Activated T-cell treated with anti-CD3 and anti-CD28 coated beads, Interleukin-2, amount 50 U/mL, for 72 hours (primary cell): ENCODE results near the gene PTX4. TPM values are rescaled to one million over a fixed set of nuclear protein-coding genes. Genes with fewer than 3 reads are reported as not detected.
"Not testable (repeated sequence)": the region's sequence is repeated elsewhere in the genome, so short reads cannot be mapped to it uniquely, and the experiment has no call there.

Source experiments
- ATAC-seq, 2 donors: fragments of 150-1000 bp; cut with Tn5 transposase; replicated peaks in 1 of 2; 2 replicates each; pipeline ENCODE4 v1.10.0; 2021; ENCODE audit warnings: moderate library complexity in 2 of 2, mild to moderate bottlenecking in 1 of 2
- DNase-seq, 2 donors: peaks; one replicate each; pipeline ENCODE4 v3.0.0; 2021 to 2022; ENCODE audit warnings: mixed read lengths in 1 of 2
- H3K27ac Mint-ChIP-seq: one replicate; pipeline ENCODE4 v1.8.0; 2022; ENCODE audit warnings: mild to moderate bottlenecking, moderate library complexity, mixed read lengths
- H3K27me3 Mint-ChIP-seq: one replicate; pipeline ENCODE4 v1.8.0; 2022; ENCODE audit warnings: low read depth, mixed read lengths
- H3K36me3 Mint-ChIP-seq, 2 donors: one replicate each; pipeline ENCODE4 v1.8.0; 2022; ENCODE audit warnings: mixed read lengths in 2 of 2, mild to moderate bottlenecking in 1 of 2; ENCODE audit not compliant: insufficient read depth in 2 of 2
- H3K4me1 Mint-ChIP-seq: one replicate; pipeline ENCODE4 v1.8.0; 2022; ENCODE audit warnings: low read depth, mixed read lengths
- H3K4me3 Mint-ChIP-seq, 2 donors: one replicate each; pipeline ENCODE4 v1.8.0; 2022; ENCODE audit warnings: mild to moderate bottlenecking in 2 of 2, mixed read lengths in 2 of 2, moderate library complexity in 2 of 2
- H3K9me3 Mint-ChIP-seq, 2 donors: one replicate each; pipeline ENCODE4 v1.8.0; 2022; ENCODE audit warnings: mixed read lengths in 2 of 2
- total RNA-seq, 2 donors: library from RNA; stranded (reverse); gene quantifications; one replicate each; pipeline ENCODE4 v1.2.3, GENCODE V29; 2022

Gene PTX4
- total RNA-seq, 2 donors from 2014 or later: not detected

GRCh38 chr16:1492923-1493745, 4.4 kb upstream of the PTX4 start, which contains the start of gene TELO2:
Gene TELO2 (plus strand): TSS chr16:1493360. CDS start chr16:1494282, 922 bp downstream.
- ATAC-seq (peak; percentile 87 to 90), DNase-seq (peak; percentile 87 to 90)
- H3K36me3 Mint-ChIP-seq: peaks cover 0 to 2% of the 10 kb centered on the region in 2 donors
- no peaks in the 10 kb centered on the region for H3K9me3 Mint-ChIP-seq
- H3K27ac Mint-ChIP-seq: peak within 1 kb of the TSS; percentile 97
- no peaks in the 10 kb centered on the region for H3K27me3 Mint-ChIP-seq
- H3K4me3 Mint-ChIP-seq: peak within 1 kb of the TSS; percentile 95 to 99
- H3K4me1 Mint-ChIP-seq: peaks cover 20% of the 10 kb centered on the region

DNA sequence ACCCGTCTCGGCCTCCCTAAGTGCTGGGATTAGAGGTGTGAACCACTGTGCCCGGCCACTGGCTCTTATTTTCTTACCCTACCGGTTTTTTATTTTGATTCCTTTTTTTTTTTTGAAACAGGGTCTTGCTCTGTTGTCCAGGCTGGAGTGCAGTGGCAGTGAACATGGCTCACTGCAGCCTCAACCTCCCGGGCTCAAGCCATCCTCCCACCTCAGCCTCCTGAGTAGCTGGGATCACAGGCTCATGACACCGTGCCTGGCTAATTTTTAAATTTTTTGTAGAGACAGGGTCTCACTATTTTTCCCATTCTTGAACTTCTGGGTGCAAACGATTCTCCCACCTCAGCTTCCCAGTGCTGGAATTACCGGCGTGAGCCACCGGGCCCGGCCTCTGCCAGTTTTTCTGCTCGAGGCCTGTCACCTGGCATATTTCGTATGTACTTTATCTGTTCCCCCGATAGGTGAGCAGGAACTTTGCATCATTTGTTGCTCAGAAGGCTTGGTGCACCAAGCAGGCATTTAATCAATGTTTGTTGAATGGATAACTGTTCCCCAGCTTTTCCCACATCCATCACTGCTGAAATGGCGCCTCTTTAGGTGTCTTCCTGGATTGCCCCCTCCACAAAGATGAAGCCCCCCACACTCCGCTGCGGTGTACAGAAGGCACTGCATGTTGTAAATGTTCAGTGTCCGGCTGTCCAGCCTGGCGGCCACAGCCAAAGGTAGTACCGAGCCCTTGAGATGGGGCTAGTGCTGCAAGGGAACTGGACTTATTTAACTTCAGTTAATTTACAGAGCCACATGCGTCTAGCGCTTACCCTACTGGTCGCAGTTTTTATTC, 3.6 kb upstream of the PTX4 start:
- Mint-ChIP-seq H3K4me1 (peaks cover 20% of the 10 kb centered on the region), H3K27ac (peak overlapping the region; percentile 97), H3K27me3 (no peaks in the 10 kb centered on the region), H3K4me3 (peak overlapping the region; percentile 95 to 99), H3K36me3 (peaks cover 0 to 2% of the 10 kb centered on the region in 2 donors), H3K9me3 (no peaks in the 10 kb centered on the region)
- DNase-seq (no peak), ATAC-seq (no peak)

GRCh38 chr16:1491327-1491726, 2.6 kb upstream of the PTX4 start:
- Mint-ChIP-seq H3K27me3 (no peaks in the 10 kb centered on the region), H3K4me1 (peaks cover 20% of the 10 kb centered on the region), H3K4me3 (no peak overlapping the region), H3K27ac (no peak overlapping the region), H3K9me3 (no peaks in the 10 kb centered on the region), H3K36me3 (peaks cover 0 to 2% of the 10 kb centered on the region in 2 donors)
- no peak for ATAC-seq
- DNase-seq: no peak

- Mint-ChIP-seq H3K9me3 (no peaks in the 10 kb centered on the region), H3K27ac (no peak overlapping the region), H3K36me3 (peaks cover 0 to 2% of the 10 kb centered on the region in 2 donors), H3K27me3 (no peaks in the 10 kb centered on the region), H3K4me3 (no peak overlapping the region), H3K4me1 (peaks cover 11% of the 10 kb centered on the region)
- no peak for DNase-seq
- ATAC-seq: no peak
These were observed 333 bp upstream of the PTX4 start for GRCh38 chr16:1489077-1489476.

GRCh38 chr16:1488054-1488601, 616 bp downstream of the PTX4 start:
- peaks cover 11% of the 10 kb centered on the region for H3K4me1 Mint-ChIP-seq
- H3K4me3 Mint-ChIP-seq: no peak overlapping the region
- no peaks in the 10 kb centered on the region for H3K9me3 Mint-ChIP-seq
- H3K27me3 Mint-ChIP-seq: no peaks in the 10 kb centered on the region
- DNase-seq (no peak), ATAC-seq (no peak)
- H3K36me3 Mint-ChIP-seq: peaks cover 0 to 2% of the 10 kb centered on the region in 2 donors
- no peak overlapping the region for H3K27ac Mint-ChIP-seq

GRCh38 chr16:1487395-1488053, 1.2 kb downstream of the PTX4 start:
- no peak for ATAC-seq
- no peaks in the 10 kb centered on the region for H3K36me3 Mint-ChIP-seq
- H3K9me3 Mint-ChIP-seq: no peaks in the 10 kb centered on the region
- peaks cover 6% of the 10 kb centered on the region for H3K4me1 Mint-ChIP-seq
- DNase-seq: no peak
- no peaks in the 10 kb centered on the region for H3K27me3 Mint-ChIP-seq
- H3K4me3 Mint-ChIP-seq: no peak overlapping the region
- no peak overlapping the region for H3K27ac Mint-ChIP-seq

GRCh38 chr16:1486551-1487390, 2.0 kb downstream of the PTX4 start:
- Mint-ChIP-seq H3K4me1 (no peaks in the 10 kb centered on the region), H3K27me3 (no peaks in the 10 kb centered on the region), H3K4me3 (no peak overlapping the region), H3K36me3 (no peaks in the 10 kb centered on the region), H3K27ac (no peak overlapping the region), H3K9me3 (no peaks in the 10 kb centered on the region)
- no peak for ATAC-seq
- DNase-seq: no peak

GRCh38 chr16:1485847-1486496, 2.8 kb downstream of the PTX4 start:
- no peak for DNase-seq
- Mint-ChIP-seq H3K4me1 (no peaks in the 10 kb centered on the region), H3K36me3 (no peaks in the 10 kb centered on the region), H3K27ac (no peak overlapping the region), H3K9me3 (no peaks in the 10 kb centered on the region), H3K4me3 (no peak overlapping the region), H3K27me3 (no peaks in the 10 kb centered on the region)
- no peak for ATAC-seq

DNA sequence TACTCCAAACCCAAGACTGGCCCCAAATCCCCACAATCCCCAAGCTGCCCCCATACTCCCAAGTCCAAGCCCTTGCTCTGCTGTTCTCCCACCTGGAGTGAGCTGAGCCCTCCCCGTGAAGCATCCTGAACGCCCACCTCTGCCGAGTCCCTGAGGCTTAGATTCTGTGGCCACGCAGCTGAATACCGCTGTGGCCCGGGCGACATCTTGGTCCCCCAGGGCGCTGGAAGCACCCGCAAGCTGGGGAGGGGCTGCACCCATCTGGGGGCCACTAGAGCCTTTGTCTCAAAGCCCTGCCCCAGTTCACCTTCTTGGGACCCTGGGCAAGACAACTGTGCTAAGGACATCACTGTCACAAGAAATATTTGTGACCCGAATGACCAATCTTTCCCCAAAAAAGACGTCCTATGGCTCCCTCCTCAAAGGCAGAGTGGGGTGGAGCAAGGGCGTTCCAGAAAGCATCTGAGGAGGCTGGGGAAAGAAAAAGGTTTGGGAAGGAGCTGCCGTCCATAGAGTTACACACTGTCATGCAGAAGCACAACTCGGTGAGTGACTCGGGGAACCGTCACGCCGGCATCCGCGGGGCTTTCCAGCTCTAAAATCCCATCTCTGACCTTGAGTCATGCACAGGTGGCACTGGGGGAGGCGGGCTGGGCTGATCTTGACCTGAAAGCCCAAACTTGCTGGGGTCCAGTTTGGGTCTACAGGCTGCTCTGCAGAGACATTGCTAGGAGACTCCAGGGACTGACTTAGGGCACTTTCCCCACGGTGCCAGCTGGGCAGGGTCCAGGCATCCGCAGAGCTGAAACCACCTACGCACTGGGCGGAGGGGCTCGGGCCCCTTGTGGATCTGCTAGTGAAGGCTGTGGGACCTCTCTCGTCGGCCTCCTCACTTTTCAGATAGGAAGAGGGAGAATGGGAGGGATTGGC, 6.6 kb downstream of the PTX4 start:
- Mint-ChIP-seq H3K27ac (no peak overlapping the region), H3K4me3 (no peak overlapping the region), H3K36me3 (no peaks in the 10 kb centered on the region), H3K9me3 (no peaks in the 10 kb centered on the region), H3K27me3 (no peaks in the 10 kb centered on the region), H3K4me1 (no peaks in the 10 kb centered on the region)
- ATAC-seq (no peak), DNase-seq (no peak)

DNA sequence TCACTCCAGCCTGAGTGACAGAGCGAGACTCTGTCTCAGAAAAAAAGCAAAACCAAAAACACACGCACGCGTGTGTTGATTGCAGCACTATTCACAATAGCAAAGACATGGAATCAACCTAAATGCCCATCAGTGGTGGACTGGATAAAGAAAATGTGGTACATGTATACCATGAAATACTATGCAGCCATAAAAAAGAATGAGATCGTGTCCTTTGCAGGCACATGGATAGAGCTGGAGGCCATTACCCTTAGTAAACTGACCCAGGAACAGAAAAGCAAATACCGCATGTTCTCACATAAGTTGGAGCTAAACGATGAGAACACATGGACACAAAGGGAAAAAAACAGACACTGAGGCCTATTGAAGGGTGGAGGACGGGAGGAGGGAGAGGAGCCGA, 9.8 kb downstream of the PTX4 start:
- H3K27me3 Mint-ChIP-seq, H3K36me3 Mint-ChIP-seq, H3K4me3 Mint-ChIP-seq, DNase-seq, H3K27ac Mint-ChIP-seq, ATAC-seq, H3K9me3 Mint-ChIP-seq, H3K4me1 Mint-ChIP-seq: not testable (repeated sequence)

GRCh38 chr16:1477033-1477432, 11.7 kb downstream of the PTX4 start:
- no peak overlapping the region for H3K4me3 Mint-ChIP-seq
- H3K27ac Mint-ChIP-seq: no peak overlapping the region
- H3K4me1 Mint-ChIP-seq: peaks cover 26% of the 10 kb centered on the region
- ATAC-seq (no peak), DNase-seq (no peak)
- H3K36me3 Mint-ChIP-seq: no peaks in the 10 kb centered on the region
- H3K27me3 Mint-ChIP-seq: no peaks in the 10 kb centered on the region
- no peaks in the 10 kb centered on the region for H3K9me3 Mint-ChIP-seq
